Liver (tissue), 9 donors: ENCODE data around the gene C1QL1. TPM values are rescaled to one million over a fixed set of nuclear protein-coding genes. Genes with fewer than 3 reads are reported as not detected.

ENCODE experiments used
- DNase-seq: peaks from one replicate; pipeline ENCODE4 v3.0.0-alpha.2; 2017; ENCODE audit warnings: low spot score
- H3K27ac ChIP-seq, 2 donors: one replicate each; pipeline ENCODE4 v1.7.0; 2013; ENCODE audit warnings: inconsistent platforms in 2 of 2, low read length in 2 of 2, control low read depth in 1 of 2, low read depth in 1 of 2, mild to moderate bottlenecking in 1 of 2
- H3K27me3 ChIP-seq, 4 donors: one replicate each; pipeline versions ENCODE4 v1.6.1 to v1.7.0; 2013; ENCODE audit warnings: low read length in 3 of 4, inconsistent platforms in 1 of 4, mild to moderate bottlenecking in 1 of 4, moderate library complexity in 1 of 4; ENCODE audit not compliant: control insufficient read depth in 4 of 4, insufficient read depth in 4 of 4
- H3K36me3 ChIP-seq, 4 donors: one replicate each; pipeline versions ENCODE4 v1.6.1 to v1.7.0; 2013; ENCODE audit warnings: low read length in 3 of 4, mild to moderate bottlenecking in 3 of 4, low read depth in 1 of 4, moderate library complexity in 1 of 4; ENCODE audit not compliant: control insufficient read depth in 4 of 4, insufficient read depth in 3 of 4
- H3K4me1 ChIP-seq, 4 donors: one replicate each; pipeline versions ENCODE4 v1.6.1 to v1.7.0; 2013; ENCODE audit warnings: low read length in 3 of 4, mild to moderate bottlenecking in 3 of 4, moderate library complexity in 1 of 4; ENCODE audit not compliant: control insufficient read depth in 4 of 4, insufficient read depth in 4 of 4
- H3K4me3 ChIP-seq, 3 donors: one replicate each; pipeline versions ENCODE4 v1.6.1 to v1.7.0; 2013; ENCODE audit warnings: low read length in 3 of 3, control low read depth in 1 of 3, low read depth in 1 of 3, mild to moderate bottlenecking in 1 of 3
- H3K9ac ChIP-seq, 2 donors: one replicate each; pipeline ENCODE4 v1.7.0; 2013; ENCODE audit warnings: low read length in 2 of 2, mild to moderate bottlenecking in 2 of 2, moderate library complexity in 2 of 2, control low read depth in 1 of 2, low read depth in 1 of 2
- H3K9me3 ChIP-seq, 4 donors: one replicate each; pipeline versions ENCODE4 v1.6.1 to v1.7.0; 2013; ENCODE audit warnings: low read length in 3 of 4; ENCODE audit not compliant: control insufficient read depth in 4 of 4
- CTCF ChIP-seq: fragments of 150-350 bp; IDR thresholded peaks from 2 replicates; pipeline ENCODE4 v1.5.1; 2017; ENCODE audit warnings: improper control_type of control experiment, low read depth, low read length; ENCODE audit not compliant: missing input control
- EGR1 ChIP-seq, 2 donors: IDR thresholded peaks; 2 replicates each; pipeline ENCODE4 v1.6.1; 2016 to 2018; ENCODE audit warnings: antibody characterized with exemption in 2 of 2, low read depth in 2 of 2
- FOXA1 ChIP-seq: IDR thresholded peaks from 2 replicates; pipeline ENCODE4 v1.6.1; 2016; ENCODE audit warnings: antibody characterized with exemption
- HNF4A ChIP-seq, 2 donors: conservative IDR thresholded peaks; 2 replicates each; pipeline ENCODE4 v1.6.1; 2016; ENCODE audit warnings: antibody characterized with exemption in 2 of 2, mild to moderate bottlenecking in 2 of 2
- HNF4G ChIP-seq: IDR thresholded peaks from 2 replicates; pipeline ENCODE4 v1.6.1; 2016; ENCODE audit warnings: antibody characterized with exemption
- JUND ChIP-seq, 2 donors: IDR thresholded peaks; 2 replicates each; pipeline ENCODE4 v1.6.1; 2016; ENCODE audit warnings: antibody characterized with exemption in 2 of 2
- MAX ChIP-seq: IDR thresholded peaks from 2 replicates; pipeline ENCODE4 v1.6.1; 2016; ENCODE audit warnings: antibody characterized with exemption
- RAD21 ChIP-seq, 2 donors: IDR thresholded peaks; 2 replicates each; pipeline ENCODE4 v1.6.1; 2016; ENCODE audit warnings: antibody characterized with exemption in 2 of 2, mild to moderate bottlenecking in 2 of 2
- RXRA ChIP-seq, 2 donors: IDR thresholded peaks; 2 replicates each; pipeline ENCODE4 v1.6.1; 2017 to 2018; ENCODE audit warnings: antibody characterized with exemption in 2 of 2, mild to moderate bottlenecking in 1 of 2
- TAF1 ChIP-seq: conservative IDR thresholded peaks from 2 replicates; pipeline ENCODE4 v1.6.1; 2016; ENCODE audit warnings: antibody characterized with exemption, mild to moderate bottlenecking
- YY1 ChIP-seq: IDR thresholded peaks from 2 replicates; pipeline ENCODE4 v1.6.1; 2016; ENCODE audit warnings: antibody characterized with exemption, mild to moderate bottlenecking
- WGBS: extraction: QIAGEN DNeasy Blood & Tissue Kit; methylation state at CpG from one replicate; pipeline ENCODE4 v1.1.7; 2013; 5-methylcytosine and 5-hydroxymethylcytosine counted together
- polyA plus RNA-seq, 2 donors: library from polyadenylated mRNA; stranded (reverse) in 1 of 2; unstranded in 1 of 2; fragments of 200-250 nt in 1 of 2; fragments of >200 nt in 1 of 2; fragmentation: Nextera tagmentation in 1 of 2; extraction: Ambion mirVana in 1 of 2; gene quantifications; one replicate each; pipeline versions ENCODE4 v1.2.1 to v1.2.3, GENCODE V29; 2013 to 2015
- total RNA-seq, 2 donors: library from RNA; depleted of rRNA; stranded (reverse); fragments of >200 nt; gene quantifications; one replicate each; pipeline ENCODE4 v1.2.3, GENCODE V29; 2014
- TF ChIP-seq, protein P1 (sequence below): IDR thresholded peaks from 2 replicates; pipeline ENCODE4 v1.6.1; 2016; ENCODE audit warnings: antibody characterized with exemption
- TF ChIP-seq, protein P2 (sequence below): IDR thresholded peaks from 2 replicates; pipeline ENCODE4 v1.6.1; 2016; ENCODE audit warnings: antibody characterized with exemption
- TF ChIP-seq, protein P3 (sequence below): IDR thresholded peaks from 2 replicates; pipeline ENCODE4 v1.6.1; 2016; ENCODE audit warnings: antibody characterized with exemption, mild to moderate bottlenecking
- donor health status: healthy.
- donor health status: healthy.
- donor health status: healthy.
- donor health status: healthy.
- donor health status: healthy.

C1QL1 gene
- total and polyA plus RNA-seq, 4 donors: 0.17 to 0.57 (median 0.23) TPM; not detected in 1

- WGBS: 97% methylated on average over 4 of the region's 4 CpGs
- Histone ChIP-seq H3K27me3 (no peaks in the 10 kb centered on the region), H3K9me3 (no peaks in the 10 kb centered on the region), H3K27ac (no peak overlapping the region), H3K4me1 (peaks cover 11 to 24% (median 18%) of the 10 kb centered on the region in 4 donors), H3K9ac (no peak overlapping the region), H3K4me3 (no peak overlapping the region), H3K36me3 (no peaks in the 10 kb centered on the region)
- TF ChIP-seq HNF4G (no peak), EGR1 (IDR thresholded peaks at IDR 0.05; ENCODE audit: low read depth in 2 of 2) (no peak)
- DNase-seq: no peak
Measured at GRCh38 chr17:44983563-44983962, 15.5 kb upstream of the C1QL1 start.

DNA sequence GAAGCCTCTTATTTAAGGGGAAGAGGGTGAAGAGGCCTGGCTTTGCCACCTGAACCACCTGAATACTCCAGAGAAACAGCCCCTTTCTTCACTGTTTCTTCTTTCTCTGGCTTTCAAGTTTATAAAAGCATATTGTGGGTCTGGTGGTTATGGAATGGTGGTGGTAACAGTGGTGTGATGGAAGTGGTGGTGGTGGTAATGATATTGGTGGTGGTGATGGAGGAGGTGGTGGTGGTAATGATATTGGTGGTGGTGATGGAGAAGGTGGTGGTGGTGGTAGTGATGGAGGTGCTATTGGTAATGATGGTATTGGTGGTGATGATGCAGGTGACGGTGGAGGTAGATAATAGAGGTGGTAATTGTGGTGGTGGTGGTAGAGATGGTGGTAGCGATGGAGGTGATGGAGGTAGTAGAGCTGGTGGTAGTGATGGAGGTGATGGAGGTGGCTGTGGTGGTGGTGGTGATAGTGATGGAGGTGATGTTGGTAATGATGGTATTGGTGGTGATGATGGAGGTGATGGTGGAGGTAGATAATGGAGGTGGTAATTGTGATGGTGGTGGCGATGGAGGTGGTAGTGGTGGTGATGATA, 14.1 kb upstream of the C1QL1 start:
- WGBS: 95% methylated on average over 3 of the region's 3 CpGs
- Histone ChIP-seq H3K4me3 (no peak overlapping the region), H3K9me3 (no peaks in the 10 kb centered on the region), H3K4me1 (peaks cover 7 to 19% (median 14%) of the 10 kb centered on the region in 4 donors), H3K36me3 (no peaks in the 10 kb centered on the region), H3K27me3 (no peaks in the 10 kb centered on the region), H3K27ac (peak overlapping the region; percentile 96 to 100), H3K9ac (no peak overlapping the region)
- DNase-seq: no peak
- TF ChIP-seq TAF1 (no peak), JUND (IDR thresholded peaks at IDR 0.05) (no peak), RAD21 (IDR thresholded peaks at IDR 0.05) (no peak), RXRA (IDR thresholded peaks at IDR 0.05) (no peak), HNF4G (no peak), YY1 (no peak), HNF4A (conservative IDR thresholded peaks at IDR 0.05) (no peak), MAX (no peak), FOXA1 (no peak), CTCF (no peak)
- TF ChIP-seq, protein P1, sequence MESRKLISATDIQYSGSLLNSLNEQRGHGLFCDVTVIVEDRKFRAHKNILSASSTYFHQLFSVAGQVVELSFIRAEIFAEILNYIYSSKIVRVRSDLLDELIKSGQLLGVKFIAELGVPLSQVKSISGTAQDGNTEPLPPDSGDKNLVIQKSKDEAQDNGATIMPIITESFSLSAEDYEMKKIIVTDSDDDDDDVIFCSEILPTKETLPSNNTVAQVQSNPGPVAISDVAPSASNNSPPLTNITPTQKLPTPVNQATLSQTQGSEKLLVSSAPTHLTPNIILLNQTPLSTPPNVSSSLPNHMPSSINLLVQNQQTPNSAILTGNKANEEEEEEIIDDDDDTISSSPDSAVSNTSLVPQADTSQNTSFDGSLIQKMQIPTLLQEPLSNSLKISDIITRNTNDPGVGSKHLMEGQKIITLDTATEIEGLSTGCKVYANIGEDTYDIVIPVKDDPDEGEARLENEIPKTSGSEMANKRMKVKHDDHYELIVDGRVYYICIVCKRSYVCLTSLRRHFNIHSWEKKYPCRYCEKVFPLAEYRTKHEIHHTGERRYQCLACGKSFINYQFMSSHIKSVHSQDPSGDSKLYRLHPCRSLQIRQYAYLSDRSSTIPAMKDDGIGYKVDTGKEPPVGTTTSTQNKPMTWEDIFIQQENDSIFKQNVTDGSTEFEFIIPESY: no peak
- TF ChIP-seq, protein P2, sequence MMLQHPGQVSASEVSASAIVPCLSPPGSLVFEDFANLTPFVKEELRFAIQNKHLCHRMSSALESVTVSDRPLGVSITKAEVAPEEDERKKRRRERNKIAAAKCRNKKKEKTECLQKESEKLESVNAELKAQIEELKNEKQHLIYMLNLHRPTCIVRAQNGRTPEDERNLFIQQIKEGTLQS: no peak
- TF ChIP-seq, protein P3, sequence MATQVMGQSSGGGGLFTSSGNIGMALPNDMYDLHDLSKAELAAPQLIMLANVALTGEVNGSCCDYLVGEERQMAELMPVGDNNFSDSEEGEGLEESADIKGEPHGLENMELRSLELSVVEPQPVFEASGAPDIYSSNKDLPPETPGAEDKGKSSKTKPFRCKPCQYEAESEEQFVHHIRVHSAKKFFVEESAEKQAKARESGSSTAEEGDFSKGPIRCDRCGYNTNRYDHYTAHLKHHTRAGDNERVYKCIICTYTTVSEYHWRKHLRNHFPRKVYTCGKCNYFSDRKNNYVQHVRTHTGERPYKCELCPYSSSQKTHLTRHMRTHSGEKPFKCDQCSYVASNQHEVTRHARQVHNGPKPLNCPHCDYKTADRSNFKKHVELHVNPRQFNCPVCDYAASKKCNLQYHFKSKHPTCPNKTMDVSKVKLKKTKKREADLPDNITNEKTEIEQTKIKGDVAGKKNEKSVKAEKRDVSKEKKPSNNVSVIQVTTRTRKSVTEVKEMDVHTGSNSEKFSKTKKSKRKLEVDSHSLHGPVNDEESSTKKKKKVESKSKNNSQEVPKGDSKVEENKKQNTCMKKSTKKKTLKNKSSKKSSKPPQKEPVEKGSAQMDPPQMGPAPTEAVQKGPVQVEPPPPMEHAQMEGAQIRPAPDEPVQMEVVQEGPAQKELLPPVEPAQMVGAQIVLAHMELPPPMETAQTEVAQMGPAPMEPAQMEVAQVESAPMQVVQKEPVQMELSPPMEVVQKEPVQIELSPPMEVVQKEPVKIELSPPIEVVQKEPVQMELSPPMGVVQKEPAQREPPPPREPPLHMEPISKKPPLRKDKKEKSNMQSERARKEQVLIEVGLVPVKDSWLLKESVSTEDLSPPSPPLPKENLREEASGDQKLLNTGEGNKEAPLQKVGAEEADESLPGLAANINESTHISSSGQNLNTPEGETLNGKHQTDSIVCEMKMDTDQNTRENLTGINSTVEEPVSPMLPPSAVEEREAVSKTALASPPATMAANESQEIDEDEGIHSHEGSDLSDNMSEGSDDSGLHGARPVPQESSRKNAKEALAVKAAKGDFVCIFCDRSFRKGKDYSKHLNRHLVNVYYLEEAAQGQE: no peak
